Subcutaneous adipose tissue (tissue), 4 donors: ENCODE measurements around the gene PPP1R1B. TPM values are rescaled to one million over a fixed set of nuclear protein-coding genes. Genes with fewer than 3 reads are reported as not detected.

Experiments used
- CTCF ChIP-seq: fragments of 450-650 bp; IDR thresholded peaks from one replicate; pipeline ENCODE4 v1.5.1; 2016; ENCODE audit warnings: low read depth, mild to moderate bottlenecking, control low read depth, antibody characterized with exemption, moderate library complexity
- total RNA-seq, 4 donors: library from RNA; depleted of rRNA; stranded (reverse); fragments of >200 nt; gene quantifications; one replicate each; pipeline ENCODE4 v1.1.0, GENCODE V29; 2016

Gene PPP1R1B
- total RNA-seq, 4 donors from 2014 or later = 16.3 to 100 (median 41.4) TPM

GRCh38 chr17:39612935-39613464, 13.8 kb upstream of the PPP1R1B start:
- no peak for TF ChIP-seq CTCF

GRCh38 chr17:39614545-39615157, 12.1 kb upstream of the PPP1R1B start:
- TF ChIP-seq CTCF = no peak

GRCh38 chr17:39615434-39615833, 11.3 kb upstream of the PPP1R1B start:
- TF ChIP-seq CTCF = no peak

DNA sequence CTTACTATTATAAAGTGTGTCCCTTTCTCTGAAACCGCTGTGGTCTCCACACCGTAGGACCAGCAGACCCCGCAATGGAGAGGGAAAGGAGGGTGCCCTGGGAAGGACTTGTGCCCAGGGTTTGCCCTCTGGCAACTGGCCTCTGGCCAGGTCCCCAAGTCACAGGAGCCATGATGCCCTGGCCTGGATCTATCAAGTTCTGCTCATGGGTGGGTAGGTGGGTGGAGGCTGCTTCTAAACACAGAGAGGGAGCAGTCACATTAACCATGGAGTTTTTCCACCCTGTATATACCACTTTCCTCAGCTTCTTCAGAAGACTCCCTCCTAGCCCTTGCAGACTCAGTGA, 9.7 kb upstream of the PPP1R1B start:
- no peak for TF ChIP-seq CTCF

DNA sequence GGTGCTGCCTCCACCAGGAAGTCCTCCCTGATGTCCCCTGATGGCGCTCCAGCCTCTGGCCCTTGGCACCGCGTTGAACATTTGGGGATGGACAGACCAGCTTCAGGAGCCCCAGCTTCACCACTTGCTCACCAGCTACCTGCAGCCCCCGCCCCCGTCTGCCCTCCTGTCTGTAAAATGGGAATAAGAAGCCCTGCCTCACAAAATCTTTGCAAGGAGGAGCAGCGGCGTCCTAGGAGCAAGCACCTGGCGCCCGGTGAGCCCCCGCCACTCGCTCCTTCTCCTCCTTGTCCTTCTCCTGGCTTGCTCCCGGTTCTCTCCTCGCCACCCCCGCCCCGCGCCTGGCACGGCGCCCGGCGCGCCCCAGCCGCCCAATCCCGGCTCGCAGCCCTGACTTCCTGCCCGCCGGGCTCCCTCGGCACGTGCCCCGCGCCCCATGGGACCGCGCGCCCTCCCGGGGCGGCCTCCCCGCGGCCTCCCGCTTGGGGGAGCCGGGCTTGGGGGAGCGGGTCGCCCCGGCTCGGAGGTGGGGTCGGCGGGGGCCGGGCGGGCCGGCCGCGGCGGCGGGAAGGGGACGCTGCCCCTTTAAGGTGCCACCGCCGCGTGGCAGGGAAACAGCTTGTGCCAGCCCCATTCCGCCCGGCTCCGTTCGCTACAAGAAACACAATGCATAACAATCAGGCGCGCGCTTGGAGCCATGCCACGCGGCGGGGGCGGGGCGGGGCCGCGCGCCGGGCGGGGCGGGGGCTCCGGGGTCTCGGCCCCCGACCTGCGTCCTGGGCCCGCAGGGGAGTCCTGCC, 9.1 kb upstream of the PPP1R1B start:
- TF ChIP-seq CTCF = no peak

GRCh38 chr17:39618246-39618913, 8.4 kb upstream of the PPP1R1B start:
- TF ChIP-seq CTCF = no peak
